Smooth muscle cell (in vitro differentiated cells): ENCODE results near the gene TEF. TPM values are rescaled to one million over a fixed set of nuclear protein-coding genes. Genes with fewer than 3 reads are reported as not detected.

Source experiments
- DNase-seq: peaks from one replicate; lab custom pipeline; 2025; ENCODE audit not compliant: unreplicated experiment; lab: John Stamatoyannopoulos, UW
- H2AFZ ChIP-seq: fragments of 200-600 bp; sonication (generic); 2 replicates; pipeline ENCODE4 v1.6.0; 2016; ENCODE audit warnings: antibody characterized with exemption, low read depth, mild to moderate bottlenecking
- H3F3A ChIP-seq: fragments of 200-600 bp; sonication (generic); 2 replicates; pipeline ENCODE4 v1.6.0; 2017; ENCODE audit warnings: antibody characterized with exemption, low read depth
- H3K27ac ChIP-seq: fragments of 200-600 bp; sonication (generic); 2 replicates; pipeline ENCODE4 v1.5.1; 2016; ENCODE audit warnings: low read depth, mild to moderate bottlenecking
- H3K27me3 ChIP-seq: fragments of 200-600 bp; sonication (generic); 2 replicates; pipeline ENCODE4 v1.6.1; 2016; ENCODE audit warnings: low read depth, mild to moderate bottlenecking
- H3K36me3 ChIP-seq: fragments of 200-600 bp; sonication (generic); 2 replicates; pipeline ENCODE4 v1.5.1; 2016; ENCODE audit warnings: low read depth
- H3K4me1 ChIP-seq: fragments of 200-600 bp; sonication (generic); 2 replicates; pipeline ENCODE4 v1.5.1; 2016; ENCODE audit warnings: low read depth
- H3K4me2 ChIP-seq: fragments of 200-600 bp; sonication (generic); 2 replicates; pipeline ENCODE4 v1.6.0; 2016; ENCODE audit warnings: mild to moderate bottlenecking
- H3K4me3 ChIP-seq: fragments of 200-600 bp; sonication (generic); 2 replicates; pipeline ENCODE4 v1.5.1; 2016; ENCODE audit warnings: mild to moderate bottlenecking
- H3K79me2 ChIP-seq: fragments of 200-600 bp; sonication (generic); 2 replicates; pipeline ENCODE4 v1.6.0; 2016; ENCODE audit warnings: low read depth, mild to moderate bottlenecking
- H3K9ac ChIP-seq: fragments of 200-600 bp; sonication (generic); 2 replicates; pipeline ENCODE4 v1.6.0; 2016; ENCODE audit warnings: low read depth
- H3K9me3 ChIP-seq: fragments of 200-600 bp; sonication (generic); replicated peaks from 2 replicates; pipeline ENCODE4 v1.5.1; 2016; ENCODE audit warnings: low read depth
- H4K20me1 ChIP-seq: fragments of 200-600 bp; sonication (generic); 2 replicates; pipeline ENCODE4 v1.6.0; 2016; ENCODE audit warnings: low read depth
- CTCF ChIP-seq: fragments of 200-600 bp; sonication (generic); IDR thresholded peaks from 2 replicates; pipeline ENCODE4 v1.5.1; 2017; ENCODE audit warnings: borderline replicate concordance, mild to moderate bottlenecking, antibody characterized with exemption; ENCODE audit not compliant: insufficient read depth, poor library complexity, severe bottlenecking
- WGBS: methylation state at CpG from one replicate; pipeline ENCODE4 v1.1.7; 2016; ENCODE audit warnings: low lambda C conversion rate; 5-methylcytosine and 5-hydroxymethylcytosine counted together
- polyA plus RNA-seq: library from polyadenylated mRNA; unstranded; fragments of >200 nt; fragmentation: Nextera tagmentation; extraction: Ambion mirVana; gene quantifications from 2 replicates; pipeline ENCODE4 v1.2.1, GENCODE V29; 2016
- total RNA-seq: library from RNA; depleted of rRNA; stranded (reverse); fragments of >200 nt; gene quantifications from 2 replicates; pipeline ENCODE4 v1.2.3, GENCODE V29; 2014

The TEF gene
- total and polyA plus RNA-seq, 2 experiments from 2014 or later: 6.4 to 7.6 TPM

GRCh38 chr22:41367039-41367679 is 14.6 kb upstream of the TEF start:
- no peaks in the 10 kb centered on the region for H3K79me2 ChIP-seq
- no peaks in the 10 kb centered on the region for H3K9me3 ChIP-seq
- H4K20me1 ChIP-seq: no peaks in the 10 kb centered on the region
- H3K4me2 ChIP-seq: no peak overlapping the region
- no peaks in the 10 kb centered on the region for H3K27me3 ChIP-seq
- no peak overlapping the region for H2AFZ ChIP-seq
- H3K27ac ChIP-seq: no peak overlapping the region
- no peak overlapping the region for H3K9ac ChIP-seq
- no peak for TF ChIP-seq CTCF
- H3F3A ChIP-seq: no peaks in the 10 kb centered on the region
- DNase-seq: peak; percentile 25
- peaks cover 12% of the 10 kb centered on the region for H3K4me1 ChIP-seq
- no peaks in the 10 kb centered on the region for H3K36me3 ChIP-seq
- 73% methylated on average over 21 of the region's 21 CpGs for WGBS
- no peak overlapping the region for H3K4me3 ChIP-seq

- no peak for DNase-seq
- peaks cover 12% of the 10 kb centered on the region for H3K4me1 ChIP-seq
- no peak overlapping the region for H3K4me2 ChIP-seq
- no peak overlapping the region for H3K4me3 ChIP-seq
- H3K9ac ChIP-seq: no peak overlapping the region
- no peaks in the 10 kb centered on the region for H3F3A ChIP-seq
- no peaks in the 10 kb centered on the region for H4K20me1 ChIP-seq
- H3K27ac ChIP-seq: no peak overlapping the region
- H2AFZ ChIP-seq: no peak overlapping the region
- no peaks in the 10 kb centered on the region for H3K36me3 ChIP-seq
- no peaks in the 10 kb centered on the region for H3K9me3 ChIP-seq
- TF ChIP-seq CTCF: no peak
- 82% methylated on average over 17 of the region's 18 CpGs for WGBS
- H3K27me3 ChIP-seq: no peaks in the 10 kb centered on the region
- no peaks in the 10 kb centered on the region for H3K79me2 ChIP-seq
These were observed 13.8 kb upstream of the TEF start for GRCh38 chr22:41367680-41368542.

- H3K36me3 ChIP-seq: no peaks in the 10 kb centered on the region
- peaks cover 12% of the 10 kb centered on the region for H3K4me1 ChIP-seq
- no peaks in the 10 kb centered on the region for H3K9me3 ChIP-seq
- H3K4me2 ChIP-seq: no peak overlapping the region
- WGBS: 92% methylated on average over 19 of the region's 19 CpGs
- no peak overlapping the region for H3K4me3 ChIP-seq
- no peak overlapping the region for H2AFZ ChIP-seq
- DNase-seq: no peak
- H3K27ac ChIP-seq: no peak overlapping the region
- H3F3A ChIP-seq: no peaks in the 10 kb centered on the region
- no peaks in the 10 kb centered on the region for H4K20me1 ChIP-seq
- TF ChIP-seq CTCF: no peak
- no peaks in the 10 kb centered on the region for H3K79me2 ChIP-seq
- H3K9ac ChIP-seq: no peak overlapping the region
- no peaks in the 10 kb centered on the region for H3K27me3 ChIP-seq
These were observed 13.0 kb upstream of the TEF start for GRCh38 chr22:41368543-41369423.
